GM19438 (cell line): Measurements from ENCODE around the gene PIRT.

ENCODE experiments used
- ATAC-seq: cut with Tn5 transposase; IDR thresholded peaks from one replicate; pipeline ENCODE4 v1.9.1; 2021; ENCODE audit warnings: low read depth; ENCODE audit not compliant: unreplicated experiment

The PIRT gene

GRCh38 chr17:10792151-10792550, 45.7 kb downstream of the PIRT start:
- no peak for ATAC-seq

GRCh38 chr17:10790491-10791401, 47.1 kb downstream of the PIRT start:
- no peak for ATAC-seq

GRCh38 chr17:10789694-10790271, 48.1 kb downstream of the PIRT start:
- no peak for ATAC-seq

GRCh38 chr17:10787306-10788045, 50.4 kb downstream of the PIRT start:
- no peak for ATAC-seq

GRCh38 chr17:10785295-10785694, 52.6 kb downstream of the PIRT start:
- ATAC-seq = no peak

- no peak for ATAC-seq
These were observed 58.3 kb downstream of the PIRT start for GRCh38 chr17:10779609-10780008.

- ATAC-seq = no peak
These were observed 60.0 kb downstream of the PIRT start for GRCh38 chr17:10777890-10778289.

- no peak for ATAC-seq
These were observed 60.6 kb downstream of the PIRT start for GRCh38 chr17:10777131-10777807.

- no peak for ATAC-seq
These were observed 61.5 kb downstream of the PIRT start for GRCh38 chr17:10776381-10776780.

GRCh38 chr17:10775740-10776356, 62.0 kb downstream of the PIRT start:
- ATAC-seq = no peak

GRCh38 chr17:10775058-10775457, 62.8 kb downstream of the PIRT start:
- ATAC-seq = no peak

GRCh38 chr17:10773391-10773790, 64.5 kb downstream of the PIRT start:
- no peak for ATAC-seq
